OCI-LY1 (cell line): ENCODE measurements around the gene BICDL2.

Experiments
- H2AFZ ChIP-seq: fragments of 200-600 bp; sonication (generic), shearing (Covaris generic); 2 replicates; pipeline ENCODE4 v1.6.0; 2014; ENCODE audit warnings: antibody characterized with exemption, mild to moderate bottlenecking, low read length
- H3F3A ChIP-seq: fragments of 200-600 bp; sonication (generic), shearing (Covaris generic); 2 replicates; pipeline ENCODE4 v1.6.0; 2014; ENCODE audit warnings: mild to moderate bottlenecking, antibody characterized with exemption, low read length, moderate library complexity; ENCODE audit not compliant: insufficient read depth
- H3K27ac ChIP-seq: fragments of 200-600 bp; sonication (generic); 2 replicates; pipeline ENCODE4 v1.5.1; 2014; ENCODE audit warnings: low read length, mixed run types, mild to moderate bottlenecking, low read depth; ENCODE audit not compliant: poor library complexity, severe bottlenecking
- H3K27me3 ChIP-seq: fragments of 200-600 bp; sonication (generic); 2 replicates; pipeline ENCODE4 v1.6.0; 2014; ENCODE audit warnings: antibody characterized with exemption, mild to moderate bottlenecking, low read length, moderate library complexity; ENCODE audit not compliant: insufficient read depth
- H3K36me3 ChIP-seq: fragments of 200-600 bp; sonication (generic); 2 replicates; pipeline ENCODE4 v1.6.1; 2014; ENCODE audit warnings: mild to moderate bottlenecking, antibody characterized with exemption, low read length, moderate library complexity, mixed read lengths; ENCODE audit not compliant: insufficient read depth
- H3K4me1 ChIP-seq: fragments of 200-600 bp; sonication (generic); 2 replicates; pipeline ENCODE4 v1.5.1; 2014; ENCODE audit warnings: mild to moderate bottlenecking, low read length, moderate library complexity; ENCODE audit not compliant: insufficient read depth, severe bottlenecking
- H3K4me2 ChIP-seq: fragments of 200-600 bp; sonication (generic), shearing (Covaris generic); 2 replicates; pipeline ENCODE4 v1.6.1; 2014; ENCODE audit warnings: low read length
- H3K4me3 ChIP-seq: fragments of 200-600 bp; sonication (generic); 2 replicates; pipeline ENCODE4 v1.5.1; 2014; ENCODE audit warnings: low read length, low read depth, mild to moderate bottlenecking, mixed read lengths; ENCODE audit not compliant: poor library complexity, severe bottlenecking
- H3K79me2 ChIP-seq: fragments of 200-600 bp; shearing (Covaris generic); 2 replicates; pipeline ENCODE4 v1.6.1; 2016; ENCODE audit warnings: mixed run types, low read length, mixed read lengths; ENCODE audit not compliant: insufficient read depth
- H3K9ac ChIP-seq: fragments of 200-600 bp; sonication (generic), shearing (Covaris generic); 2 replicates; pipeline ENCODE4 v1.6.1; 2014; ENCODE audit warnings: mild to moderate bottlenecking, low read length, mixed read lengths
- H3K9me2 ChIP-seq: fragments of 200-600 bp; sonication (generic), shearing (Covaris generic); 2 replicates; pipeline ENCODE4 v1.6.1; 2014; ENCODE audit warnings: low read depth, mild to moderate bottlenecking, low read length, mixed read lengths
- H3K9me3 ChIP-seq: fragments of 200-600 bp; shearing (Covaris generic); 2 replicates; pipeline ENCODE4 v1.6.1; 2014; ENCODE audit warnings: low read length, mixed read lengths
- H4K20me1 ChIP-seq: fragments of 200-600 bp; sonication (generic), shearing (Covaris generic); 2 replicates; pipeline ENCODE4 v1.6.0; 2016; ENCODE audit warnings: mild to moderate bottlenecking, low read length; ENCODE audit not compliant: insufficient read depth
- EZH2 ChIP-seq: fragments of 200-600 bp; sonication (generic), shearing (Covaris generic); IDR thresholded peaks from 2 replicates; pipeline ENCODE4 v1.8.0; 2017; ENCODE audit warnings: borderline replicate concordance, mixed run types, mild to moderate bottlenecking, antibody characterized with exemption, low read length, moderate library complexity, mixed read lengths
- TF ChIP-seq, protein P1 (sequence below): fragments of 200-600 bp; sonication (generic), shearing (Covaris generic); IDR thresholded peaks from 2 replicates; pipeline ENCODE4 v1.5.1; 2017; ENCODE audit warnings: mild to moderate bottlenecking, antibody characterized with exemption, low read length, moderate library complexity, mixed read lengths

Gene BICDL2

GRCh38 chr16:3017794-3018506, 18.8 kb downstream of the BICDL2 start, which contains the start of gene CLDN6:
Gene CLDN6 (minus strand): TSS chr16:3018183. CDS start chr16:3016021, 2,162 bp downstream.
- no peak within 1 kb of the TSS for H2AFZ ChIP-seq
- TF ChIP-seq, protein P1, sequence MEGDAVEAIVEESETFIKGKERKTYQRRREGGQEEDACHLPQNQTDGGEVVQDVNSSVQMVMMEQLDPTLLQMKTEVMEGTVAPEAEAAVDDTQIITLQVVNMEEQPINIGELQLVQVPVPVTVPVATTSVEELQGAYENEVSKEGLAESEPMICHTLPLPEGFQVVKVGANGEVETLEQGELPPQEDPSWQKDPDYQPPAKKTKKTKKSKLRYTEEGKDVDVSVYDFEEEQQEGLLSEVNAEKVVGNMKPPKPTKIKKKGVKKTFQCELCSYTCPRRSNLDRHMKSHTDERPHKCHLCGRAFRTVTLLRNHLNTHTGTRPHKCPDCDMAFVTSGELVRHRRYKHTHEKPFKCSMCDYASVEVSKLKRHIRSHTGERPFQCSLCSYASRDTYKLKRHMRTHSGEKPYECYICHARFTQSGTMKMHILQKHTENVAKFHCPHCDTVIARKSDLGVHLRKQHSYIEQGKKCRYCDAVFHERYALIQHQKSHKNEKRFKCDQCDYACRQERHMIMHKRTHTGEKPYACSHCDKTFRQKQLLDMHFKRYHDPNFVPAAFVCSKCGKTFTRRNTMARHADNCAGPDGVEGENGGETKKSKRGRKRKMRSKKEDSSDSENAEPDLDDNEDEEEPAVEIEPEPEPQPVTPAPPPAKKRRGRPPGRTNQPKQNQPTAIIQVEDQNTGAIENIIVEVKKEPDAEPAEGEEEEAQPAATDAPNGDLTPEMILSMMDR = peak; percentile 75
- no peak for TF ChIP-seq EZH2
- H3K4me1 ChIP-seq = peaks cover 36% of the 10 kb centered on the region
- H3K9me2 ChIP-seq = no peaks in the 10 kb centered on the region
- H3K4me3 ChIP-seq = no peak within 1 kb of the TSS
- H4K20me1 ChIP-seq = no peaks in the 10 kb centered on the region
- H3K9ac ChIP-seq = no peak within 1 kb of the TSS
- peak within 1 kb of the TSS; percentile 24; the same call in 1 of the 2 replicates for H3K4me2 ChIP-seq
- peaks cover 9% of the 10 kb centered on the region for H3K27me3 ChIP-seq
- H3F3A ChIP-seq = no peaks in the 10 kb centered on the region
- H3K79me2 ChIP-seq = no peaks in the 10 kb centered on the region
- H3K27ac ChIP-seq = no peak within 1 kb of the TSS
- H3K9me3 ChIP-seq = no peaks in the 10 kb centered on the region
- H3K36me3 ChIP-seq = no peaks in the 10 kb centered on the region

DNA sequence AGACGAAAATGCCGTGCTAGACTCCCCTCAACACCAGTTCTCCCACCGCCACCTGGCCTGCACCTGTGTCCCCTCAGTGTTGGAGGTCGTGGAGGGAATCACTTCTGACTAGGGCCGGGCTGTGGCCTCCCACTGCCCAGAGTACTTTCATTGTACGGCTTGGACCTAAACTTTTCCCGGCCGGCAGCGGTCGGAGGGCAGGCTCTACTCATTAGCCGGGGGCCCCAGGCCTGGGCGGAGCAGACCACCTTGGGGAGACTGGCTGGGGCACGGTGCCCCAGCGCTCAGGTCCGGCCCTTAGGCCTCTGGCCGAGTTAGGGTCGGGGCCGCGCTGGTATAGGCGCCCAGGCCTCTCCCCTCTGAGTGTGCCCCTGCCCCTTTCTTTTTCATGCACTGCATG, 19.4 kb downstream of the BICDL2 start:
- H2AFZ ChIP-seq = no peak overlapping the region
- no peak for TF ChIP-seq EZH2
- TF ChIP-seq, protein P1 = no peak
- H3K9me2 ChIP-seq = no peaks in the 10 kb centered on the region
- no peaks in the 10 kb centered on the region for H3F3A ChIP-seq
- no peaks in the 10 kb centered on the region for H3K36me3 ChIP-seq
- H3K9ac ChIP-seq = no peak overlapping the region
- H3K27me3 ChIP-seq = peaks cover 10% of the 10 kb centered on the region
- peaks cover 30% of the 10 kb centered on the region for H3K4me1 ChIP-seq
- H3K9me3 ChIP-seq = no peaks in the 10 kb centered on the region
- H3K4me2 ChIP-seq = no peak overlapping the region
- H3K4me3 ChIP-seq = no peak overlapping the region
- no peaks in the 10 kb centered on the region for H4K20me1 ChIP-seq
- no peaks in the 10 kb centered on the region for H3K79me2 ChIP-seq
- no peak overlapping the region for H3K27ac ChIP-seq

GRCh38 chr16:3015865-3016521, 20.8 kb downstream of the BICDL2 start:
- H3K79me2 ChIP-seq = no peaks in the 10 kb centered on the region
- H3K27me3 ChIP-seq = peaks cover 19% of the 10 kb centered on the region
- H3K9ac ChIP-seq = no peak overlapping the region
- H3K27ac ChIP-seq = no peak overlapping the region
- no peak overlapping the region for H2AFZ ChIP-seq
- TF ChIP-seq, protein P1 = no peak
- no peak for TF ChIP-seq EZH2
- no peaks in the 10 kb centered on the region for H3K36me3 ChIP-seq
- no peak overlapping the region for H3K4me3 ChIP-seq
- no peaks in the 10 kb centered on the region for H3F3A ChIP-seq
- no peaks in the 10 kb centered on the region for H3K9me3 ChIP-seq
- no peaks in the 10 kb centered on the region for H4K20me1 ChIP-seq
- no peaks in the 10 kb centered on the region for H3K9me2 ChIP-seq
- H3K4me2 ChIP-seq = no peak overlapping the region
- peaks cover 16% of the 10 kb centered on the region for H3K4me1 ChIP-seq
